HG02943 (cell line): ENCODE measurements around the gene CDH13.

Source experiments
- ATAC-seq: cut with Tn5 transposase; IDR thresholded peaks from one replicate; pipeline ENCODE4 v1.9.1; 2021; ENCODE audit warnings: mild to moderate bottlenecking, low read depth, moderate library complexity; ENCODE audit not compliant: unreplicated experiment

CDH13 gene

GRCh38 chr16:83075956-83076355, 449.2 kb downstream of the CDH13 start:
- ATAC-seq = no peak

- ATAC-seq = no peak
Measured at GRCh38 chr16:83083361-83083760, 456.6 kb downstream of the CDH13 start.

- no peak for ATAC-seq
Measured at GRCh38 chr16:83085660-83086059, 458.9 kb downstream of the CDH13 start.

- no peak for ATAC-seq
Measured at GRCh38 chr16:83095941-83096692, 469.3 kb downstream of the CDH13 start.

DNA sequence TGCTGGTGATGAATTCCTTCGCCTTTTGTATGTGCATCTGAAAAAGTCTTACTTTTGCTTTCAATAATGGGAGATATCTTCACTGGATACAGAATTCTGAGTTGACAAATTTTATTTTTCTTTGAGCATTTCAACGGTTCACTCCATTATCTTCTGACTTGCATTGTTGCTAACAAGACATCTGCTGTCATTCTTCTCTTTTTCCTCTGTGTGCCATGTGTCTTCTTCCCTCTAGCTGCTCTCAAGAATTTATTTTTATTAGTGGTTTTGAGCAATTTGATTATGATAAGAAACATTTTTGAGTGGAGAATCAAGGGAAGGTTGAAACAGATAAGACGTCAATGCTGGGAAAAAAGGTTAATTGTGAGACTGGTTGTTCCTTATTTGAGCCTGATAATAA, 471.8 kb downstream of the CDH13 start:
- no peak for ATAC-seq

- ATAC-seq = no peak
Measured at GRCh38 chr16:83100679-83101078, 473.9 kb downstream of the CDH13 start.

DNA sequence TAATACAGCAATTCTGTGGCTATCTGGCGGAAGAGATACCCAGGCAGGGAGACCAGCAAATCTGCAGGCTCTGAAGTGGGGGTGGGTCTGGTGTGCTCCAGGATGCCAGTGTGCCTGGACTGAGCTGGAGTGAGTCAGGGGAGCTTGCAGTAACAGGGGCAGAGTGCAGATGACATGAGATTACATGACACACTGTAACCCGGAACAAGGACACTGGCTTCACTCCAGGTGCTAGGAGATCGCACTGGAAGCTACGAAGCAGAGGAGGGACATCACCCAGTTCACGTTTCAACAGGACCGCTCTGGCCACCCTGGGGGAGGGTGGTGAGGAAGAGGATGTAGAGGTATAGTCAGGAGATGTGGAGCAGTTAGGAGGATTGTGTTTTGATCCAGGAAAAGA, 475.6 kb downstream of the CDH13 start:
- no peak for ATAC-seq

DNA sequence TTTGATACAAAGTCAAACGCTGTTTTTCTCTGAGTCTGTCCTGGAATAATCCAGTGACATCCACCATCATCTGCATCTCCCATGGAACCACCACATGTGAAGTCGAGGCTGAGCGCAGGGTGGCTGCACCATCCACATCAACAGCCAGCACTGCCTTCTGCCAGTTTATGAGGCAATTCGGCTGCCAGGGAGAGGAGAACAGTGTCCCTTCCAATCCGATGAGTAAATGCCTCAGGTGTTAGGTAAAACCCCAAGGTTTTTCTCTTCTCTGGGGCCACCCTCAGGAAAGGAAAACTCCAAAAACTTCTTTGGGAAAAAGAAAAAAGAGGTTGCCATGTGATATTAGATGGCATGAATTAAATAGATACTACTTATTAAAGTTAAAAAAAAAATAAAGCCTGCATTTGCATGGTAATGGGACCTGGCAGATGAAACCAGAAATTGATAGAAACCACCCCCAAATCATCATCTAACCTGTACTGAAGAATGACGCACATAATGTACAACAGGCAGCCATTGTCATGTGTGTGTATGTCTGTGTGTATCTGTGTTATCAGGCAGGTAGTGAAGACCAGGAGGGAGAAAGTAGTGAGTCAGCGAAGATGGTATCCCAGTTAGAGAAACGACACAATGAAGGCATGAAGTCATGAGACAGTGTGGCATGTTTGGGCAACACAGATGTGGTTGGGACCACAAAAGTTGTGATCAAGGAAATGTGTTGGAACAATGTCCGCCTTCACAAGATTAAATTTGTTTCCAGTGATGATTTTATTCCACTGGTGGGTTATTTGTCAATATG, 478.7 kb downstream of the CDH13 start:
- ATAC-seq = no peak

DNA sequence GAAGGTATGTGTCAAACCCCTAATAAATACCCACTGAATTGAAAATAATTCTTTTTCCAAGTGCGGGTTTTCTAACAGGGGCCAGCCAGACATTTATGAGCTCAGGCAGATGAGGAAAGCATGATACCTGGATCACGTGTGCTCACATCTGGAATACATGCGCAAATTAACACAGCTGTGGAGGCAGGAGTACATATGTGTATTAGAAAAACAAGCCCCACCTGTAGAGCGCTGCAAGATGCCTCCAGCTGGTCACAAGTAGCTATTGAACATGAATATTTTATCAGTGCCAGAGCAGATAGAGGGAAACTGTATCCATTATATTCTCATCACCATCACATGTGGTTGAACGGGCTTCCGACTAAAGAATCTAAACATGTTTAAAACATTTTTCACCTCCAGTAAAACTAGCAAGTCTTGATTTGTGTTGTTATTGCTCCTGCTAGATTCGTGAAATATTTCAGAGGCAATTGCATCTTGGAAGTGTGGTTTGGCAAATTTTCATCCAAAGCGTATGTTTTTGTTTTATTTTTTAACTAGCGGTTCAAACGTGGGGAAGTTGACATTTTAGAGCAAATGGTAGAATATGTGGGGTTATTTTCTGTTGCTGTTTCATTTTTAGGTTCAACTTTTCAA, 482.8 kb downstream of the CDH13 start:
- no peak for ATAC-seq

DNA sequence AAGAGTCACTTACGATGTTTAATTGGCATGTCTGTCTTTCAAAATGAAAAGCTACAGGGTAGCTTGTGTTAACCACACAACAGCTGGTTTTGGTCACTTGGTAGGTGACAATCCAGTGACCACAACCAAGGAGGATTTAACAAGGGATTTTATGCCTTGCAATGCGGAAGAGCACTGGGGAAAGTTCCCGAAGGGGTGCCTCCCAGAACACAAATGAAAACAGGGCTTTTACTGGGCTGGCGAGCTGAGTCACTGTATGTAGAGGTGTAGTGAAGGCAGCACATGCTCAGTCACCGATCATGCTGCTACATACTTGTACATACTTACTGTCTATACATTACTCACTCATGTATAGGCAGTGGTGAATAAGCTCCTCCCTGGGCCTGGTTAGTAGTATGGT, 483.5 kb downstream of the CDH13 start:
- no peak for ATAC-seq

GRCh38 chr16:83113317-83113716, 486.5 kb downstream of the CDH13 start:
- no peak for ATAC-seq

- ATAC-seq = no peak
Measured at GRCh38 chr16:83113811-83114210, 487.0 kb downstream of the CDH13 start.

DNA sequence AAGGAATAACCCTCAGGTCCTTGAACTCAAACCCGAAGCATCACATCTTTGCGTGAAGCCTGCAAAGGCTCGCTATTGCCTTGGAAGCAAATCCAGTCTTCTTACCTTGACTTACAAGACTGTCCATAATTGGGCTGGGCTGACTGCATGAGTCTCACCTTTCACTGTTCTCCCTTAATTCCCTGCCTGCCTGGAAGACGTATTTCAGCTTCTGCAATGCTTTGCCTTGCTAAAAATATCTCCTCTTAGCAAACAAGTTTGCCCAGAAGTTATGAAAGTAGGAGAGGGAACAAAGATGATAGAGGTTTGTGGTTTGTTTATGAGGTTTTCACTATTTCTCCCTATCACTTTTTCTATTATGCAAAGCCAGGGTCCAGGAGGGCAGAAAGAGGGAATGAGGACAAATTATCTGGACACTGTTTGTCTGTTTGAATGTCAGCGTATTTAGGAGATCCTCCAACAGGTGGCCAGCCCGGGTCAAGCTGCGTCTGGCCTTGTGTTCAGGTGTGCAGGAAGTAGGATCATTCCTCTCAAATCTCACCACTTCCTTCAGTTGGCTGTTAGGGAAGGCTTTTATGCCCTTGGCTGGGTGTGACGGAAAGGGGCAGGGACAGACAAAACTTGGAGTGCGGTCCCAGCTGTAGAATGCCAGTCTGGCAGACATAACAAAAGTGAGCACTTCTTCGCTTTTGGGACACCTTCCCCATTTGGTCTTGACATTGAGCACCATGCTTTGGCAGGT, 488.9 kb downstream of the CDH13 start:
- ATAC-seq = no peak

DNA sequence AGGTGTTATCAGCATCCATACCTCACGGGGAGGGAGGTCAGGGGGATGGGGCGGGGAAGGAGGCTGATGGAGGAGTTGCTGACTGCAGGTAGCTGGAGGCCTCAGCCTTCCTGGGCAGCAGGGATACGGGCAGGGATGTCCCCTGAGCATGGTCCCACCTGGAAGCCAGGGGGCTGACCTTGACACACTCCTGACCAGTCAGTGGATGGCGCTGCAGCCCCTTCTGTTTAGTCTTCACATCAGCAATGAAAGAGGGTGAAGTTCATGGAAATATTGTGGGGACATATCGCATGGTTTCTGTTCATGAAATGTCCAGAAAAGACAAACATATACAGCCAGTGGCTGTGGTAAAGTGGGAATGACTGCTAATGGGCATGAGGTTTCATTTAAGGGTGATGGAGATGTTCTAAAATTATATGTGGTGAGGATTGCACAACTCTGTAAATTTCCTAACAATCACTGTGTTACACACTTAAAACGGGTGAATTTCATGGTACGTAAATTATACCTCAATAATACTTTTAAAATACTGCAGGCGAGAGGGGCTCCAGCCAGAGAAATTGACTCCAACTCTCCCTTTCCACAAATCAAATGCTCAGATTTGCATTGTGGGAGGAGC, 489.6 kb downstream of the CDH13 start:
- ATAC-seq = no peak

GRCh38 chr16:83117810-83118209, 491.0 kb downstream of the CDH13 start:
- no peak for ATAC-seq

DNA sequence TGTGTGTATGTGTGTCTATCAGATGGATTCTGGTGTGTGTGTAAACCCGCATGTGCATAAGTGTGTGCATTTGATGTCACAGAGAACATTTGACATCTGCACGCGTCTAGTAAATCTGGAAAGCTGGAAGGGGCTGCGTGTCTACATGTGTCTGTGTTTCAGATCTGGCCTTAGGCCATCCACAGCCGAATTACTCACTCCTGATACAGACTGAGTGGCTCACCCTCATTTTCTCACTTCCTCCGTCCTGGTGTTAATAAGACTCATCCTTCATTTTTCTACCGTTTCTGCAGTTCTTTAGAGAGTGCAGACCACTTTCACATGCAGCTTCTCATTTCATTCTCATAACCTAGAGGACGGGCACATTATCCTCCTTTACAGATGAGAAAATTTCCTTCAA, 491.6 kb downstream of the CDH13 start:
- ATAC-seq = no peak

GRCh38 chr16:83125999-83126568, 499.3 kb downstream of the CDH13 start:
- no peak for ATAC-seq

DNA sequence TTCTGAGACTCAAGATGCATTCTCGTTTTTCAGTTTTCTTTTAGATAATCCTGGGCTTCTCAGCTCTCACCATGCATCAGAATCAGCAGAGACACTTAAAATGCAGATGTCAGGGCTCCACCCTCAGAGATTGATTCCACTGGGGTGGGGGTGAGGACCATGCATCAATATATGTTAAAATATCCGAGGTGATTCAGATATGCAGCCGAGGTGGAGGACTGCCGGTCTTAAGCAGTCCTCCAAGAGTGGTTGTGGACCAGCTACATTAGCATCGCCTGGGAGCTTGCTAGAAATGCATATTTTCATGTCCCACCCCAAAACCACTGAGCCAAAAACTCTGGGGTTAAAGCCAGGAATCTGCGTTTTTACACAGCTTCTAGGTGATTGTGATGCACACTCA, 501.3 kb downstream of the CDH13 start:
- no peak for ATAC-seq

DNA sequence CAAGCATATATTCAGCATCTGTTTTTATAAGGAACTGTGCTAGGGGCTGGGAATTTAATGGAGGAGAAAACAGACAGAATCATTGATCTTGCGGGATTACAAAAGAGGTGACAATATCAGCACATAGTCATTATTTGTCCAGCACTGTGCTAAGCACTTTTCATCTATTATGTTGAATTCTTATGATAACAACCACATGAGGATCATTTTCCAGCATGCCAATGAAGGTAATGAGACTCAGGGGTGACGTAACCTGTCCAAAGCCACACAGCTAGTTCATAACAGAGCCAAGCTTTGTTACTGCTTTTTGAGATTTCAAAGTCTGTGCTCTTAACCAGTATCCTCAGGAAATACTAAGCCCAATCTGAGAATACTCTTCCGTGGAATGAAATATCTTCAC, 503.3 kb downstream of the CDH13 start:
- no peak for ATAC-seq

- no peak for ATAC-seq
Measured at GRCh38 chr16:83134638-83135037, 507.9 kb downstream of the CDH13 start.
